DND-41 (cell line): ENCODE measurements around the gene JAML.

ENCODE experiments used
- EZH2 ChIP-seq: IDR thresholded peaks from 3 replicates; pipeline ENCODE4 v1.6.1; 2012; ENCODE audit warnings: borderline replicate concordance, low read depth, mild to moderate bottlenecking, moderate library complexity, low read length, inconsistent platforms; ENCODE audit not compliant: severe bottlenecking
- TF ChIP-seq, protein P1 (sequence below): IDR thresholded peaks from 2 replicates; pipeline ENCODE4 v1.5.1; 2012; ENCODE audit warnings: borderline replicate concordance, low read length, moderate library complexity, mild to moderate bottlenecking; ENCODE audit not compliant: poor library complexity, severe bottlenecking; ENCODE audit errors: extremely low read depth

DNA sequence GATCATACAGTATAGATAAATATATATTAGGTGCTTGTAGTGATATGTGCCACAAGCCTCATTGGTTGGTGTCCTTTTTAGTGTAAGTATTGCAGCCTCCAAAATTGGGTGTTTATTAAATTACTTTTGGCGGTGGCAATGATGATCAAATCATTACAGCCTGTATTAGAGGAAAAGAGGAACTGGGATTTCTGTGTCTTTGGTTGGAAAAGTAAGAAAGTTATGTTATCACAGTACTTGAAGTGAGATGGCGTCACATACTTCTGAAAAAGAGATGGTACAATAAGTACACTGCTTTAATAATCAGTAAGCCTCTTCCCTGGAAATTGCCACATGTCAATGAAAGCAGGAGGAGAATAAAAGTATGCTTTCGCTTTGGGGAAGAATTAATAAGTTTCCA is 27.9 kb upstream of the JAML start:
- TF ChIP-seq EZH2, result no peak
- TF ChIP-seq, protein P1, sequence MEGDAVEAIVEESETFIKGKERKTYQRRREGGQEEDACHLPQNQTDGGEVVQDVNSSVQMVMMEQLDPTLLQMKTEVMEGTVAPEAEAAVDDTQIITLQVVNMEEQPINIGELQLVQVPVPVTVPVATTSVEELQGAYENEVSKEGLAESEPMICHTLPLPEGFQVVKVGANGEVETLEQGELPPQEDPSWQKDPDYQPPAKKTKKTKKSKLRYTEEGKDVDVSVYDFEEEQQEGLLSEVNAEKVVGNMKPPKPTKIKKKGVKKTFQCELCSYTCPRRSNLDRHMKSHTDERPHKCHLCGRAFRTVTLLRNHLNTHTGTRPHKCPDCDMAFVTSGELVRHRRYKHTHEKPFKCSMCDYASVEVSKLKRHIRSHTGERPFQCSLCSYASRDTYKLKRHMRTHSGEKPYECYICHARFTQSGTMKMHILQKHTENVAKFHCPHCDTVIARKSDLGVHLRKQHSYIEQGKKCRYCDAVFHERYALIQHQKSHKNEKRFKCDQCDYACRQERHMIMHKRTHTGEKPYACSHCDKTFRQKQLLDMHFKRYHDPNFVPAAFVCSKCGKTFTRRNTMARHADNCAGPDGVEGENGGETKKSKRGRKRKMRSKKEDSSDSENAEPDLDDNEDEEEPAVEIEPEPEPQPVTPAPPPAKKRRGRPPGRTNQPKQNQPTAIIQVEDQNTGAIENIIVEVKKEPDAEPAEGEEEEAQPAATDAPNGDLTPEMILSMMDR, result no peak
